Right atrium auricular region (tissue), 2 donors: ENCODE results near the gene RPS6KA4. TPM values are rescaled to one million over a fixed set of nuclear protein-coding genes. Genes with fewer than 3 reads are reported as not detected.

ENCODE experiments used
- DNase-seq: peaks from one replicate; pipeline ENCODE4 v3.0.0-alpha.2; 2019; ENCODE audit warnings: low spot score
- H3K27ac ChIP-seq, 2 donors: fragments of 200-600 bp; sonication (generic); 1 replicate in 1 of 2; 2 replicates in 1 of 2; pipeline ENCODE4 v1.5.1; 2016 to 2019
- H3K27me3 ChIP-seq, 2 donors: fragments of 200-600 bp; sonication (generic); one replicate each; pipeline versions ENCODE4 v1.5.1 to v1.6.0; 2017 to 2019
- H3K36me3 ChIP-seq: fragments of 200-600 bp; sonication (generic); one replicate; pipeline ENCODE4 v1.5.1; 2016
- H3K4me1 ChIP-seq, 2 donors: fragments of 200-600 bp; sonication (generic); one replicate each; pipeline versions ENCODE4 v1.5.1 to v1.6.0; 2017 to 2019
- H3K4me3 ChIP-seq, 2 donors: fragments of 200-600 bp; sonication (generic); 1 replicate in 1 of 2; 2 replicates in 1 of 2; pipeline ENCODE4 v1.5.1; 2017 to 2019; ENCODE audit warnings: mild to moderate bottlenecking in 1 of 2, moderate library complexity in 1 of 2
- H3K9me3 ChIP-seq, 2 donors: fragments of 200-600 bp; sonication (generic); one replicate each; pipeline ENCODE4 v1.5.1; 2019
- CTCF ChIP-seq, 2 donors: fragments of 200-600 bp; sonication (generic); IDR thresholded peaks; one replicate each; pipeline ENCODE4 v1.5.1; 2019; ENCODE audit warnings: antibody characterized with exemption in 2 of 2
- total RNA-seq, 2 donors: library from RNA; depleted of rRNA; stranded (reverse); fragments of >200 nt; gene quantifications; one replicate each; pipeline ENCODE4 v1.1.0, GENCODE V29; 2016

The RPS6KA4 gene
- total RNA-seq, 2 donors from 2014 or later = 11.4 to 22.2 TPM

- no peaks in the 10 kb centered on the region for H3K27me3 ChIP-seq
- H3K4me1 ChIP-seq = peaks cover 0 to 16% of the 10 kb centered on the region in 2 donors
- peak; percentile 74 for DNase-seq
- TF ChIP-seq CTCF (IDR thresholded peaks at IDR 0.05) = no peak
- H3K4me3 ChIP-seq = no peak overlapping the region
- H3K9me3 ChIP-seq = no peaks in the 10 kb centered on the region
- no peaks in the 10 kb centered on the region for H3K36me3 ChIP-seq
- peak overlapping the region in 1 of 2 donors; percentile 27 for H3K27ac ChIP-seq
Observed at GRCh38 chr11:64334764-64335735, 23.9 kb upstream of the RPS6KA4 start.

GRCh38 chr11:64337538-64338249, 21.3 kb upstream of the RPS6KA4 start:
- Histone ChIP-seq H3K27me3 (no peaks in the 10 kb centered on the region), H3K9me3 (no peaks in the 10 kb centered on the region), H3K36me3 (no peaks in the 10 kb centered on the region), H3K27ac (no peak overlapping the region), H3K4me3 (no peak overlapping the region), H3K4me1 (peaks cover 0 to 19% of the 10 kb centered on the region in 2 donors)
- TF ChIP-seq CTCF (IDR thresholded peaks at IDR 0.05) = no peak
- DNase-seq = no peak

- Histone ChIP-seq H3K27ac (no peak overlapping the region), H3K9me3 (no peaks in the 10 kb centered on the region), H3K36me3 (no peaks in the 10 kb centered on the region), H3K27me3 (no peaks in the 10 kb centered on the region), H3K4me1 (peaks cover 0 to 29% of the 10 kb centered on the region in 2 donors), H3K4me3 (no peak overlapping the region)
- no peak for TF ChIP-seq CTCF (IDR thresholded peaks at IDR 0.05)
- no peak for DNase-seq
Observed at GRCh38 chr11:64338716-64339115, 20.2 kb upstream of the RPS6KA4 start.

GRCh38 chr11:64339286-64339685, 19.7 kb upstream of the RPS6KA4 start:
- Histone ChIP-seq H3K27me3 (no peaks in the 10 kb centered on the region), H3K9me3 (no peaks in the 10 kb centered on the region), H3K36me3 (no peaks in the 10 kb centered on the region), H3K27ac (no peak overlapping the region), H3K4me1 (peaks cover 0 to 32% of the 10 kb centered on the region in 2 donors), H3K4me3 (no peak overlapping the region)
- TF ChIP-seq CTCF (IDR thresholded peaks at IDR 0.05) = no peak
- DNase-seq = no peak

GRCh38 chr11:64339754-64340408, 19.1 kb upstream of the RPS6KA4 start, which contains the start of gene CCDC88B:
Gene CCDC88B, plus strand, starts transcription at chr11:64340204. Its CDS starts 63 bp downstream, at chr11:64340267.
- TF ChIP-seq CTCF (IDR thresholded peaks at IDR 0.05) = no peak
- Histone ChIP-seq H3K9me3 (no peaks in the 10 kb centered on the region), H3K27me3 (no peaks in the 10 kb centered on the region), H3K27ac (no peak within 1 kb of the TSS), H3K36me3 (no peaks in the 10 kb centered on the region), H3K4me3 (peak within 1 kb of the TSS; percentile 13 to 26), H3K4me1 (peaks cover 0 to 32% of the 10 kb centered on the region in 2 donors)
- no peak for DNase-seq
